Ishikawa (cell line): ENCODE measurements around the gene SEC22C.

Source experiments
- CREB1 ChIP-seq: IDR thresholded peaks from 2 replicates; pipeline ENCODE4 v1.6.1; 2012; ENCODE audit warnings: low read depth
- EP300 ChIP-seq: IDR thresholded peaks from 2 replicates; pipeline ENCODE4 v1.6.1; 2012; ENCODE audit warnings: borderline replicate concordance
- REST ChIP-seq: IDR thresholded peaks from 2 replicates; pipeline ENCODE4 v1.6.1; 2012; ENCODE audit warnings: low read depth, mild to moderate bottlenecking

GRCh38 chr3:42505128-42505848 lies 76.5 kb downstream of the SEC22C start:
- TF ChIP-seq EP300 = no peak
- TF ChIP-seq REST = no peak
- no peak for TF ChIP-seq CREB1
